Right renal pelvis (tissue), 4 donors: ENCODE data around the gene TAS2R19. TPM values are rescaled to one million over a fixed set of nuclear protein-coding genes. Genes with fewer than 3 reads are reported as not detected.
"Not testable (repeated sequence)": the region's sequence is repeated elsewhere in the genome, so short reads cannot be mapped to it uniquely, and the experiment has no call there.

Experiments
- DNase-seq, 4 donors: peaks; one replicate each; pipeline ENCODE4 v3.0.0-alpha.2; 2013; ENCODE audit warnings: low read depth in 4 of 4, low spot score in 3 of 4, missing footprints in 1 of 4
- polyA plus RNA-seq, 4 donors: library from polyadenylated mRNA; unstranded; fragments of 120-200 nt; gene quantifications; one replicate each; pipeline ENCODE4 v1.2.1, GENCODE V29; 2013; ENCODE audit not compliant: insufficient read length in 4 of 4

Gene TAS2R19, protein sequence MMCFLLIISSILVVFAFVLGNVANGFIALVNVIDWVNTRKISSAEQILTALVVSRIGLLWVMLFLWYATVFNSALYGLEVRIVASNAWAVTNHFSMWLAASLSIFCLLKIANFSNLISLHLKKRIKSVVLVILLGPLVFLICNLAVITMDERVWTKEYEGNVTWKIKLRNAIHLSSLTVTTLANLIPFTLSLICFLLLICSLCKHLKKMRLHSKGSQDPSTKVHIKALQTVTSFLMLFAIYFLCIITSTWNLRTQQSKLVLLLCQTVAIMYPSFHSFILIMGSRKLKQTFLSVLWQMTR
- polyA plus RNA-seq: 1 to 10 TPM in 2 of 4 donors, under 1 TPM in 2; 0.79 to 1.5 (median 1.2) TPM

DNA sequence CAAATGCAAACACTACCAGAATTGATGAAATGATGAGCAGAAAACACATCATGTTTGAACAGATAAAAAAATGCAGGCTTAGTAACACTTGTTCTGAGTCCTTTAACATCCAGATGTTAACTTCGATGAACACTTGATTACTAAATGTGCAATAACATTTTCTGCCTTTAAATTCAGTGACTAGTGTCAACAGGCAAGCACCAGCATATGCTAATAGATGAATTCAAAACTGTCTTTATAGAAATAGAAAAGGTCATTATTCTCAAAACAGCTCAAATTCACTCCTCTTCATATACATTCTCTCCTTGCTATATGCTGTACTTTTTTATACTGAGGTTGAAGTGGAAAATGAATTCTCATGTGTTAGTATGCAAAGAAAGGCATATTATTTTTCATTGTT lies at the start of gene TAS2R19:
Gene TAS2R19, minus strand, starts transcription at position 101 of the 400 bp plus-strand sequence. Its CDS starts 49 bp downstream, at position 52.
- no peak for DNase-seq

DNA sequence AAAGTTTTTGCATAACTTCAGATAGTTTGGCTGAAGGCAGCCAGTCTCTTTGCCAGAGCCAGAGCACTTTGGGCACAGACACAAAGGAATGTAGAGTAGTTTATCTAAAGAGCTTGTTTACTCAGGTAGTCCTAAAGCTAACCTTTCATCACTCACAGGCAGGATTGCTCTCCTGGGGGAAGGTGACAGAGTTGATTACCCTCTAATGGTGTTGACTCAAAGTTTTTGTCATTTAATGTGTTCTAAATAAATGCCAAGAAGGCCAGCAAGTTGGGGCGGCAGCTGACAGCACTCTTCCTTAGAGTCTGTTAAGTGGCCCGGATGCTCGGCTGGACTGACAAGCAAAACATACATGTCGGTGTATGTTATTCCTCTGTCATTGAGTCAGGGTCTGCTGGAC lies 49.0 kb upstream of the TAS2R19 start:
- DNase-seq: no peak

DNA sequence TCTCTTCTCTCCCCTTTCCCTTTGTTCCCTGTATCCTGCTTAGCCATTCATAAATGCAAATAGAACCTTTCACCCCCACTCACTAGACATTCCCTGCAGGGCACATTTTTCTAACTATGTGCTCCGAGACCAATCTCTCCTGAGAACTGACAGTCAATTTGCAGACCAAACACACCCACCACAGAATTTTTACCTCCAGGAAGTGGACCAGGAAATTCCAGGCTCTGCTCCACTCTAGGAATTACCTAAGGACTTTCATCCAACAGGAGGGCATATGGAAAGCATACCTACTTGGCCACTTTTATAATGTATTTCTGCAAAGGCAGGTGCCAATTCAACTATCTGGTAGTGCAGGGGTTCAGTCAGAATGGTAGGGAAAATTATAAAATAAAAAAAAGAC lies 48.6 kb upstream of the TAS2R19 start:
- DNase-seq: no peak

DNA sequence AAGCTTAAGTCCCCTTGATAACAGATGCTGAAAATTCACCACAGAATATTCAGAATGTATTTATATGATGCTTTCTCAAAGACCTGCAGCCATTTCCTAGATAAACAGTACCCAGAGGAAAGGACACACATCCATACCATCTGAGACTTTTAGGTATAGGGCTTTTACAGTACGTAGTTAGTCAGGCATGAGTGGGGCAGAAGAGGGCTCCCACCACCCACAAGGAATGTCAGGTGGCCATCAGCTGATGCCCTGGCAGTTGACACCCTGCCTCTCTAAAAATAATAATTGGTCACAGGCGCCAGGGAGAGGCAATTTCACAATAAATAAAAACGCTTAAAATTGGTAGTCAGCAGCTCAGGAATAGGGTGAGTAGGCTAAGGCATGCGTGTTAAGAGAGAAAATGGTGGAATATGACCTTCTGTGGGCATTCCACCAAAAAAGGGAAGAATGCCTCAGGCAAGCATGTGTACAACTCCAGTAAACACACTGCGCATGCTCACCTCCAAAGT lies 47.5 kb upstream of the TAS2R19 start:
- DNase-seq: no peak

DNA sequence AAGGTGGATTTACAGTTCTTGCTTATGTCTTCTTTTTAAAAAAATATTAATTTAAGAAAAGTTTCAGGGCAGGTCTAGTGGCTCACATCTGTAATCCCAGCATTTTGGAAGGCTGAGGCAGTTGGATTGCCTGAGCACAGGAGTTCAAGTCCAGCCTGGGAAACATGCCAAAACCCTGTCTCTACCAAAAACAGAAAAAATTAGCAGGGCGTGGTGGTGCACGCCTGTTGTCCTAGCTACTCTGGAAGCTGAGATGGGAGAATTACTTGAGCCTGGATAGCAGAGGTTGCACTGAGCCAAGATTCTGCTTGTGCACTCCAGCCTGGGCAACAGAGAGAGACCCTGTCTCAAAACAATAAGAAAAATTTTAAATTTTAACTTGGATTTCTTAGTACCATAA lies 45.1 kb upstream of the TAS2R19 start:
- no peak for DNase-seq

DNA sequence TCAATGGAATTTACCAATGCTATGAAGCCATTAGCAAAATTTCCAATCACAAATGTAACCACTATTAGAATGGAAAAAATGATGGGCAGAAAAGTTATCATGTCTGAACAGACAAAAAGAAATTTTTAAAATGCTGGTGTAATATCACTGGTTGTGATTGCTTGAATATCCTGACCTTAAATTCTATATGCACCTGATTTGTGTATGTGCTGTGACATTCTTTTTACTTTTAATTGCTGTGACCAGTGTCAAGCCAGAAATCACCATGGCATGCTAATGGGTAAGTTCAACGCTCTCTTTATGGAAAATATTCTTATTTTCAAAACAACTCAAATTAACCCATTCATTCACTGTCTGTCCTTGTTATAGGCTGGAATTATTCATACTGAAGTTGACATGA lies 39.8 kb upstream of the TAS2R19 start, which contains the start of gene TAS2R46:
Gene TAS2R46, minus strand, starts transcription at position 101 of the 400 bp plus-strand sequence. Its CDS starts 0 bp downstream, at position 101.
- DNase-seq: not testable (repeated sequence)

DNA sequence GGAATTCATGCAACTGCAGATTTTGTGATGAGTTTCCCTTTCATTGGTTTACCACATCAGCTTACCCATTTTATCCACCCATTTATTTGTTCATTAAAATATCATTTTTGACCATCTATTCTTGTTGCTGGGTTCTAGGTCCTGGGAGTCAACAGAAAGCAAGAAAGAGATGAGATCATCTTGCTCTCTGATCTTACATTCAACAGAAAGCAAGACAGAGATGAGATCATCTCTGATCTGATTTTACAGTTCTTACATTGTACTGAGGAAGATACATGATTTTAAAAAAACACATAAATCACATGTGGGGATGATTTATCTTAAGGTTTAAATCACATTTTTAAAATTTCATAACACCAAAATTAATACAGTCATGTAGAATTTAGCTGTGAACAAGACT lies 37.4 kb upstream of the TAS2R19 start:
- no peak for DNase-seq

DNA sequence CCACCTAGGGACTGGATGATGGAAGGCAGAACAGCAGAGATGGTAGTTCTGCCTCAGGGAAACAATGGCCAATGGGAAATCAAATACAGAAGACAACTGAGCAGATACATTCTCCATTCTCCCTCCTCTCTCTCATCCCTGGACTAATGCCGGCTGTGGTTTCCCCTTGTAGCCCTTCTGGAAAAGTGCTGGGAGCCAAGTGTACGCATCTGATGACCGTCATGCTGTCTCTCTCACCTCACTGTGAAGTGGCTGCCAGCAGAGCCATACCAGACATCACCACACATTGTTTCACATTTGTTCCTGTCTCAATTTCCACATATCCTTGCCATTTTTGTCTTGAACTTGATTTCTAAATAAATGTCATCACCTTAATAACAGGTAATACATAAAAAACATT lies 36.6 kb upstream of the TAS2R19 start:
- no peak for DNase-seq

DNA sequence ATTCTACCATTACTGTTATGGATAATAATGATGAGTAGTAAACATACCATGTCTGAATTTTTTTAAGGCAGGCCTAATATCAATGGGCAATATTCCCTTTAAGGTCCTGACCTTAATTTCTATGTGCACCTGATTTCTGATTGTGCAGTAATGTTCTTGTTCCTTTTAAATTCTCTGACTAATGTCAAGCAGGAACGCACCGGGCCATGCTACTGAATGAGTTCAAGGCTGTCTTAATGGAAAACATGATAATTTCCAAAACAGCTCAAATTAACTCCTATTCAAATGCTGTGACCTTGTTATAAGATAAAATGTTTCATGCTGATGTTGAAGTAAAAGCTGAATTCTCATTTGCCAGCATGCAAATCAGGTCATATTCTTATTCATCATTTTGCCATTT lies 32.9 kb upstream of the TAS2R19 start:
- DNase-seq: no peak

DNA sequence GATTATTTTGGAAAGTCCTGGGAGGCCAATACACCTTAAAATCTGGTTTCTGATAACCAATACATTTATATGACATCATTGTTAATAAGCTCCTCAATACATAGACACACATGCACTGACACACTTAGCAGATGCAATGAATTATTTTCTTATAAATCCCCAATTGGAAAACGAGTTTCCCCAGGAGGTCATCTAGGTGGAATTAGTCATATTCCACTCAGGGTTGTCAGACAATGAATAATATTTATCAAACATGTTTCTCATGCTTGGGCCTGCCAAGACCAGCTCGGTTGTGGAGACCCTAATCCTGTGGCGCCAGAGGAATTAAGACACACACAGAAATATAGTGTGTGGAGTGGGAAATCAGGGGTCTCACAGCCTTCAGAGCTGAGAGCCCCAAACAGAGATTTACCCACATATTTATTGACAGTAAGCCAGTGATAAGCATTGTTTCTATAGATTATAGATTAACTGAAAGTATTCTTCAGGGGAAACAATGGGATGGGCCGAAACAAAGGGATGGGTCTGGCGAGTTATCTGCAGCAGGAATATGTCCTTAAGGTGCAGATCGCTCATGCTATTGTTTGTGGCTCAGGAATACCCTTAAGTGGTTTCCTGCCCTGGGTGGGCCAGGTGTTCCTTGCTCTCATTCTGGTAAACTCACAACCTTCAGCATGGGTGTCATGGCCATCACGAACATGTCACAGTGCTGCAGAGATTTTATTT lies 27.5 kb upstream of the TAS2R19 start:
- DNase-seq: not testable (repeated sequence)

DNA sequence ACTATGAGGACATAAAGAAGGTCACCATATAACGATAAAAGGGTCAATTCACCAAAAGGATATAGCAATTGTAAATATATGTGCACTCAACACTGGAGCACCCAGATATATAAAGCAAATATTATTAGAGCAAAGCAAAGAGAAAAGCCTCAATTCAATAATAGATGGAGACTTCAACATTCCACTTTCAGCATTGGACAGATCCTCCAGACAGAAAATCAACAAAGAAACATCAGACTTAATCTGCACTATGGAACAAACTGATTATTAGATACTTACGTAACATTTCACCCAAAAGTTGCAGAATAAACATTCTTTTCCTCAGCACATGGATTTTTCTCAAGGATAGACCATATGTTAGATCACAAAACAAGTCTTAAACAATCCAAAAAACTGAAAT lies 18.9 kb upstream of the TAS2R19 start:
- not testable (repeated sequence) for DNase-seq

DNA sequence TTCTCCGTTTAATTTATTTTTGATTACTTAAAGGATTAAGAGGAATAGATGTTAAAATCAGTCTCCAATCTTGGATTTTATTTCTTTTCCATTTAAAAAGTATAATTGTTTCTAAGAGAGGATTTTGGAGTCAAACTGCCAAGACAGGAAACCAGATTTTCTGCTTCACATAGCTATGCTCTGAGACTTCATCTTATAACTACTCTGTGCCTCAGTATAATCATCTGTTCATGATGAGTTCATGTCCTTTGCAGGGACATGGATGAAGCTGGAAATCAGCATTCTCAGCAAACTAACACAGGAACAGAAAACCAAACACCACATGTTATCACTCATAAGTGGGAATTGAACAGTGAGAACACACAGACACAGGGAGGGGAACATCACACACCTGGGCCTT lies 17.7 kb upstream of the TAS2R19 start:
- DNase-seq: no peak

DNA sequence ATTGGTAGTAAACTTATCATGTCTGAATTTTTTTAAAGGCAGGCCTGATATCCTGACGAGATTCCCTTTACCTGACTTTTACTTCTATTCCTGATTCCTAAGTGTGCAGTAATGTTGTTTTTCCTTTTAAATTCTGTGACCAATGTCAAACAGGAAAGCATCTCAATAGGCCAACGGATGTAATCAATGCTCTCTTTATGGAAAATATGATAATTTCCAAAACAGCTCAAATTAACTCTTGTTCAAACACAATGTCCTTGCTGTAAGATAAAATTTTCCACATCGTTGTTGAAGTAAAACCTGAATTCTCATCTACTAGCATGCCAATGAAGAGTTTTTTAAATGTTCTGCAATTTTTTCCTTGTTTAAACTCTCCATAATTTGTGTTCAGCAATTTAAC lies 16.8 kb upstream of the TAS2R19 start:
- DNase-seq: no peak

DNA sequence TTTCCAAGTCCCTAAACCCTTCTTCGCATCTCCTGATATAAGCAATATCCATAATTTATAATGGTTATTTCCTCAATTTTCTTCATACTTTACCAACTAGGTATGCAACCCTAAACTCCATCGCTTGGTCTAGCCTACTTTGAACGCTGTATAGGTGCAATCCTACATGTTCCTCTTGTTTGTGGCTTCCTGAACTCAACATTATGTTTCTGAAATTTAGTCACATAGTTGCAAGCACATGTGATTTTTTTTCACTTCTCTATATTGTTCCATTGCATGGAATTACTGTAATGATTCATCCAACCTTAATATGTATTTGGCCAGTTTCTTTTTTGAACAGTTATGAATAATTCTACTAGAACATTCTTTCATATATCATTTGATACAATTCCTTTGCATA lies 11.5 kb upstream of the TAS2R19 start:
- DNase-seq: not testable (repeated sequence)

DNA sequence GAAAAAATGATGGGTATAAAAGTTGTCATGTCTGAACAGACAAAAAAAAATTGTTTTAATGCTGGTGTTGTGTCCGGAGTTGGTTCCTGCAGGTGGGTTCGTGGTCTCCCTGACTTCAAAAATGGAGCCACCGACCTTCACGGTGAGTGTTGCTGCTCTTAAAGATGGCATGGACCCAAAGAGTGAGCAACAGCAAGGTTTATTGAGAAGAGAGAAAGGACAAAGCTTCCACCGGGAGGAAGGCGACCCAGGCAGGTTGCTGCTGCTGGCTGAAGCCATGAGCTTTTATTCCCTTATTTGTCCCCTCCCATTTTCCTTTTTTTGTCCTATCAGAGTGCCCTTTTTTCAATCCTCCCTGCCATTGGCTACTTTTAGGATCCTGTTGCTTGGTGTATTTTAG lies 8.9 kb upstream of the TAS2R19 start, which contains the start of gene TAS2R31:
Gene TAS2R31, minus strand, starts transcription at position 101 of the 400 bp plus-strand sequence. Its CDS starts 72 bp downstream, at position 29.
- no peak for DNase-seq

DNA sequence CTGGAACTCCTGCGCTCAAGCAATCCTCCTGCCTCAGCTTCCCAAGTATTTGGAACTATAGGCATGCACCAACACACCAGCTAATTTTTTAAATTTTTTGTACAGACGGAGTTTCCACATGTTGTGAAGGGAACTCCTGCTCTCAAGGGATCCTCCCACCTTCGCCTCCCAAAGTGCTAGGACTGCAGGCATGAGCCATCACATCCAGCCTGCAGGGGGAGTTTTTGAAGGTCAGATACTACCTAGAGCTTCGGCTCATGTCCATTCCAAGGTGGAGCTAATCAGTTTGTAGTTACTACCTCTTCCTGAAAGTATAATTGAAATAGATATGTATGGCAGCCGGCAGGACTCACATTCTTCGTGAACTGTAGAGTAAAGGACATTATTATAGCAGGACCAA lies 3.7 kb upstream of the TAS2R19 start:
- DNase-seq: no peak

DNA sequence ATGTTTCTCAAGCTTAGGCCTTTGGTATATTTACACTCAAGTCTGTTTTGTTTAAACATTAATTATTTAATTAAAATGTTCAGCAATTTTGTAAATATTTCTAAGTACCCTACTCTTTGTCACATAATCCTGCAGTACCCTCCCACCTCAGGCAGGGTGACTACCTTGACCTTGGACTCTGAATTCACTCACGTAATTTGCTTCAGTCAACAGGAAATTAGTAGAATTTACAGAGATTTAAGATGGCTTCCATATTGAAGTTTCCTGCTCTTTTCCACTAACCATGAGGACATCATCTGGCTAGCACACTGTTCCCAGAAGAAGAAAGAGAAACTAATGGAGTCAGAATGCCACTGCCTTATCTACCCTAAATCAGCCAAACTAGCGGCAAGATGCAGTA lies 967 bp upstream of the TAS2R19 start:
- no peak for DNase-seq

DNA sequence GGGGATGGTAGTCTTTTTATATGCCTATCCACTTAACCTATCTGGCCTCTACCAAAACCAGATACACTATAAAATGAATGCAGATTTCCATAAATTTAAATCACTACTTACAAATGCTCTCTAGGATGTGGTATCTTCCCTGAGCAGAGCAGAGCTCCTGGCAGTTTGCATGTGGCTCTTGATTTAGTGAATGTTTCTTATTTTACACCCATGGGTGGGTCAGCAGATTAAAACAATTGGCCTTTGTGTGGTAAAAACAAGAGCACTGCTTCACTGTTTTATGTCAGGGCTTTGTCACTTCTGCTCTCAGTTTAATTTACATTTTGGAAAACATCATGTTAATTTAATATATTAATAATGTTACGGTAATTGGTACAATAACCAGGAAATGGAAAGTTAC lies 5.5 kb downstream of the TAS2R19 start:
- no peak for DNase-seq

DNA sequence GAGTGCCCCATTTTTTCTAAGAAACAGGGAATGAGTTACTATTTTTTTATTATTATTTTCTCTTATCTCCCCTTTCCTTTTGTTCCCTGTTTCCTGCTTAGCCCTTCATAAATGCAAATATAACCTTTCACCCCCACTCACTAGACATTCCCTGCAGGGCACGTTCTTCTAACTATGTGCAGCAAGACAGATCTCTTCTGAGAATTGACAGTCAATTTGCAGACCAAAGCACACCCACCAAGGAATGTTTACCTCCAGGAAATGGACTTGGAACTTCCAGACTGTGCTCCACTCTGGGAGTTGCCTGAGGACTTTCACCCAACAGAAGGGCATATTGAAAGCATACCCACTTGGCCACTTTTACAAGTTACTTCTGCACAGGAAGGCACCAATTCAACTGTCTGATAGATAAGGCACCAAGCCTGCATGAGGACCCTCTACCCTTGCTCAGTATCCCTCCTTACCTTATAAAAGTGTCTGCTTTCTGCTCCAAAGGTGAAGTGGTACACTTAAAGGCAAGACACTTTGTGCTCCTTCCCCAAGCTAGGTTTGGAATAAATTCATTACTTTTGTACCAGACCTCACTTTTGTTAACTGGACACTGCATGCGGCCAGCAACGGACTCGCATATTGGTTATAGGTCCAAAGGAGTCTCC lies 6.5 kb downstream of the TAS2R19 start:
- DNase-seq: no peak

DNA sequence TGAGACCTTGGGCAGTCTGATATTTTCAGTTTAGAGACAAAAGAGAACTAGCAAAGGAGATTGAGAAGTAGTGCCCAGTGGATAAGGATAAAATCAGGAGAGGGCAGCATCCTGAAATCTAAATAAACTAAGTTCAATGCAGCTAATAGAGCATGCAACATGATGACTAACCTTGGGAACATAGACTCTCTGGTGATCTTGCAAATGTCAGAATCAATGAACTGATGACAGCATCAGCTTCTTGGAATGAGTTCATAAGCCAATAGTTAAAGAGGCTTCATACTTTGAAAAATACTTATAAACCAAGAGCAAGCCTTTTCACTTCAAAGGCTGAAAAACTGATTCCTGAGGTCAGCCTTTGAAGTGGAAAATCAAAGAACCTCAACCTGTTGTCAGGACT lies 8.2 kb downstream of the TAS2R19 start:
- no peak for DNase-seq

DNA sequence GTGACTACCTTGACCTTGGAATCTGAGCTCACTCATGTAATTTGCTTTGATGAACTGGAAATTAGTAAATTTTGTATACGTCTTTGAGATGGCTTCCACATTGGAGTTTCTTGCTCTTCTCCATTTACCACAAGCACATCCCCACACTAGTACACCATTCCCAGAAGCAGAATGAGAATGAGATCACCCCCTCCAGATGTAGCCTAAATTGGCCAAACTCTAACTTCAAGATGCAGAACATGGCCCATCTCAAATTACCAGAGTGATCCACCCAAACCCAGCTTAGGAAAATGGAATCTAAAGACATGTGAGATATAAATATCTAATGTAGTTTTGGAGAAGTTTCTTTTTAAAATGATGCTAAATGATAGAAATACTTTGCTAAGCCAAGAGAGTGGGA lies 14.8 kb downstream of the TAS2R19 start:
- no peak for DNase-seq
